ENCODE measurements around the gene PRAME.
"Not testable (repeated sequence)": the region's sequence is repeated elsewhere in the genome, so short reads cannot be mapped to it uniquely, and the experiment has no call there.

The PRAME gene

GRCh38 chr22:22519591-22519990, 39.5 kb downstream of the PRAME start:
- peak; percentile 19 for DNase-seq
- no peaks in the 10 kb centered on the region for H3K9me3 ChIP-seq (ENCODE audit: severe bottlenecking)
- H3K27ac ChIP-seq, result no peak overlapping the region
- no peaks in the 10 kb centered on the region for H3K36me3 ChIP-seq
- H3K27me3 ChIP-seq (ENCODE audit: insufficient read depth, low read depth, severe bottlenecking), result no peaks in the 10 kb centered on the region
- no peak for TF ChIP-seq CTCF (IDR thresholded peaks at IDR 0.05; ENCODE audit: low read depth, low read length)
- no peak overlapping the region for H3K4me3 ChIP-seq (ENCODE audit: low read depth, low read length)

- no peaks in the 10 kb centered on the region for H3K27me3 ChIP-seq (ENCODE audit: insufficient read depth, low read depth, severe bottlenecking)
- no peak for DNase-seq
- H3K36me3 ChIP-seq, result no peaks in the 10 kb centered on the region
- H3K27ac ChIP-seq, result no peak overlapping the region
- no peak overlapping the region for H3K4me3 ChIP-seq (ENCODE audit: low read depth, low read length)
- no peak for TF ChIP-seq CTCF (IDR thresholded peaks at IDR 0.05; ENCODE audit: low read depth, low read length)
- H3K9me3 ChIP-seq (ENCODE audit: severe bottlenecking), result no peaks in the 10 kb centered on the region
Measured at GRCh38 chr22:22516992-22517391, 42.1 kb downstream of the PRAME start.

GRCh38 chr22:22515890-22516289, 43.2 kb downstream of the PRAME start:
- no peak overlapping the region for H3K27ac ChIP-seq
- TF ChIP-seq CTCF (IDR thresholded peaks at IDR 0.05; ENCODE audit: low read depth, low read length), result no peak
- H3K9me3 ChIP-seq (ENCODE audit: severe bottlenecking), result no peaks in the 10 kb centered on the region
- H3K36me3 ChIP-seq, result no peaks in the 10 kb centered on the region
- no peak overlapping the region for H3K4me3 ChIP-seq (ENCODE audit: low read depth, low read length)
- H3K27me3 ChIP-seq (ENCODE audit: insufficient read depth, low read depth, severe bottlenecking), result no peaks in the 10 kb centered on the region
- DNase-seq, result no peak

GRCh38 chr22:22514431-22514830, 44.6 kb downstream of the PRAME start:
- not testable (repeated sequence) for H3K9me3 ChIP-seq (ENCODE audit: severe bottlenecking); H3K27me3 ChIP-seq (ENCODE audit: insufficient read depth, low read depth, severe bottlenecking); H3K27ac ChIP-seq; DNase-seq; H3K36me3 ChIP-seq; H3K4me3 ChIP-seq (ENCODE audit: low read depth, low read length)

- H3K36me3 ChIP-seq, result no peaks in the 10 kb centered on the region
- no peak for TF ChIP-seq CTCF (IDR thresholded peaks at IDR 0.05; ENCODE audit: low read depth, low read length)
- no peak overlapping the region for H3K27ac ChIP-seq
- no peaks in the 10 kb centered on the region for H3K27me3 ChIP-seq (ENCODE audit: insufficient read depth, low read depth, severe bottlenecking)
- no peaks in the 10 kb centered on the region for H3K9me3 ChIP-seq (ENCODE audit: severe bottlenecking)
- no peak overlapping the region for H3K4me3 ChIP-seq (ENCODE audit: low read depth, low read length)
- no peak for DNase-seq
Measured at GRCh38 chr22:22513619-22514018, 45.4 kb downstream of the PRAME start.

- Histone ChIP-seq H3K36me3 (no peaks in the 10 kb centered on the region), H3K27ac (no peak overlapping the region), H3K9me3 (ENCODE audit: severe bottlenecking) (no peaks in the 10 kb centered on the region), H3K27me3 (ENCODE audit: insufficient read depth, low read depth, severe bottlenecking) (no peaks in the 10 kb centered on the region), H3K4me3 (ENCODE audit: low read depth, low read length) (no peak overlapping the region)
- TF ChIP-seq CTCF (IDR thresholded peaks at IDR 0.05; ENCODE audit: low read depth, low read length), result no peak
- DNase-seq, result no peak
Measured at GRCh38 chr22:22512951-22513350, 46.1 kb downstream of the PRAME start.

GRCh38 chr22:22510833-22511232, 48.2 kb downstream of the PRAME start:
- not testable (repeated sequence) for H3K4me3 ChIP-seq (ENCODE audit: low read depth, low read length); H3K27ac ChIP-seq; H3K9me3 ChIP-seq (ENCODE audit: severe bottlenecking); DNase-seq; H3K27me3 ChIP-seq (ENCODE audit: insufficient read depth, low read depth, severe bottlenecking)
- peaks cover 15% of the 10 kb centered on the region for H3K36me3 ChIP-seq

- not testable (repeated sequence) for DNase-seq; H3K27me3 ChIP-seq (ENCODE audit: insufficient read depth, low read depth, severe bottlenecking); H3K9me3 ChIP-seq (ENCODE audit: severe bottlenecking); H3K27ac ChIP-seq; H3K4me3 ChIP-seq (ENCODE audit: low read depth, low read length)
- peaks cover 25% of the 10 kb centered on the region for H3K36me3 ChIP-seq
Measured at GRCh38 chr22:22509912-22510311, 49.2 kb downstream of the PRAME start.

Data from WERI-Rb-1 (cell line).